Fibroblast of villous mesenchyme (primary cell): Measurements from ENCODE around the gene GSTO2. TPM values are rescaled to one million over a fixed set of nuclear protein-coding genes. Genes with fewer than 3 reads are reported as not detected.

Experiments used
- DNase-seq: peaks from one replicate; pipeline ENCODE4 v3.0.0-alpha.2; 2010; ENCODE audit warnings: low read depth
- H3K4me3 ChIP-seq: 2 replicates; pipeline ENCODE4 v1.5.1; 2011; ENCODE audit warnings: low read depth, mild to moderate bottlenecking, low read length
- CTCF ChIP-seq: IDR thresholded peaks from 2 replicates; pipeline ENCODE4 v1.5.1; 2012; ENCODE audit warnings: low read depth, mild to moderate bottlenecking, low read length; ENCODE audit not compliant: insufficient read depth
- total RNA-seq: library from RNA; depleted of rRNA; stranded (reverse); fragments of >200 nt; gene quantifications from 2 replicates; pipeline ENCODE4 v1.2.3, GENCODE V29; 2012

Gene GSTO2
- total RNA-seq, 1 donor, result 2.2 TPM

- TF ChIP-seq CTCF, result no peak
- DNase-seq, result no peak
- H3K4me3 ChIP-seq, result no peak overlapping the region
Observed at GRCh38 chr10:104293781-104294321, 24.9 kb downstream of the GSTO2 start.

- DNase-seq, result no peak
- no peak for TF ChIP-seq CTCF
- no peak overlapping the region for H3K4me3 ChIP-seq
Observed at GRCh38 chr10:104296687-104297436, 27.9 kb downstream of the GSTO2 start.

- peak; percentile 71 for TF ChIP-seq CTCF
- no peak overlapping the region for H3K4me3 ChIP-seq
- peak; percentile 51 for DNase-seq
Observed at GRCh38 chr10:104297697-104298660, 29.0 kb downstream of the GSTO2 start.

DNA sequence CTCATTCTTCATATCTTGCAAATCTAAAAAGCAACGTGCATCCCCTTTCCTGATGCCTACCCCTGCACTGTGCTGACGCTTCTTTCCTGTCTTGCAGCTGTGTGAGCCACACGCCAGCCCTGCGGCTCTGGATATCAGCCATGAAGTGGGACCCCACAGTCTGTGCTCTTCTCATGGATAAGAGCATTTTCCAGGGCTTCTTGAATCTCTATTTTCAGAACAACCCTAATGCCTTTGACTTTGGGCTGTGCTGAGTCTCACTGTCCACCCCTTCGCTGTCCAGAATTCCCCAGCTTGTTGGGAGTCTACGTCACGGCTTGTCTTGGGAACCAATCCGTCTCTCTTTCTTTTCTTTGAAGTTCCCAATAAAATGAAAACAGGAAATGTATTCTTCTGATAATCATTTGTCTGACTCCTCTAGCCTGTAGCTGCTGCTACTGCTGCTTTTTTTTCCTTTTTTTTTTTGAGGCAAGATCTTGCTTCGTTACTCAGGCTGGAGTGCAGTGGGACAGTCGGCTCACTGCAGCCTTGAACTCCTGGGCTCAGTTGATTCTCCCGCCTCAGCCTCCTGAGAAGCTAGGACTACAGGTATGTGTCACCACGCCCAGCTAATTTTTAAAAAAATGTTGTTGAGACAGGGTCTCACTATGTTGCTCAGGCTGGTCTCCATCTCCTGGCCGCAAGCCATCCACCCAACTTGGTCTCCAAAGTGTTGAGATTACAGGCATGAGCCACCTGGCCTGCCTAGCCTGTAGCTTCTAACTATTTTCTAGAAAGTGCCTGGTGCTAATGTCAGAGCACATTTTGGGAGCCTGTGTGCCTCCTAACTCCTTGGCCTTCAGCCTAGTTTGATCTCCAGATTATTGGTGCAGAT is 30.3 kb downstream of the GSTO2 start:
- TF ChIP-seq CTCF, result no peak
- DNase-seq, result peak; percentile 90
- H3K4me3 ChIP-seq, result peak overlapping the region; percentile 33

- TF ChIP-seq CTCF, result no peak
- H3K4me3 ChIP-seq, result no peak overlapping the region
- DNase-seq, result peak; percentile 99
Observed at GRCh38 chr10:104300002-104300735, 31.2 kb downstream of the GSTO2 start.
